ENCODE data around the gene MND1. TPM values are rescaled to one million over a fixed set of nuclear protein-coding genes. Genes with fewer than 3 reads are reported as not detected.
"Not testable (repeated sequence)": the region's sequence is repeated elsewhere in the genome, so short reads cannot be mapped to it uniquely, and the experiment has no call there.

Gene MND1
- total RNA-seq, 6 donors from 2014 or later: 1.2 to 3.2 (median 1.3) TPM; not detected in 2

GRCh38 chr4:153409924-153410501 is 65.5 kb downstream of the MND1 start:
- Histone ChIP-seq H3K27me3 (no peaks in the 10 kb centered on the region), H3K4me3 (no peak overlapping the region), H3K9me3 (no peaks in the 10 kb centered on the region), H3K27ac (no peak overlapping the region), H3K4me1 (peaks cover 0 to 4% (median 0%) of the 10 kb centered on the region in 4 donors), H3K36me3 (no peaks in the 10 kb centered on the region)
- no peak for TF ChIP-seq POLR2AphosphoS5 (IDR thresholded peaks at IDR 0.05)
- no peak for TF ChIP-seq CTCF (IDR thresholded peaks at IDR 0.05)
- no peak for TF ChIP-seq EP300 (IDR thresholded peaks at IDR 0.05)
- TF ChIP-seq POLR2A (IDR thresholded peaks at IDR 0.05): no peak
- ATAC-seq (ENCODE audit: low FRiP score in 2 of 2): peak in 1 of 2 donors; percentile 26
- DNase-seq: no peak
- WGBS, 2 donors: 71 to 80% methylated on average over 4 of the region's 4 CpGs

DNA sequence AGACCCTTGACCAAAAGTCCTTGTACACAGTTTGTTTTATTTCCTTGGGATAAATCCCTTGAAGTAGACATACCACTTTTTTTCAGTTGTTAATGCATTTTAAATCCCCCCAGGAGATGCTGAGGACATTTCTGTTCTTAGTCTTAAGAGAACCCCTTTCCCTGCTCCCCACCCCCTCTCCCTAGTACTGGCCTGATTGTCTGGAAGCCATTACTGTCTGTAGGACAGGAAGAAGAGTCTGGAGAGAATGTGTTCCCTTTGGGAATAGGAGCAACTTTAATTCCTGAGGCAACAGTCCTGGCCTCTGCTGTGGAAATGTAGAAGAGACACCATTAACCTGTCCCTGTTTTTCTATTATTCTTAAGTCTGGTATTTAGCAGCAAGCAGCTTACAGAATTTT is 69.4 kb downstream of the MND1 start:
- no peaks in the 10 kb centered on the region for H3K9me3 ChIP-seq
- ATAC-seq (ENCODE audit: low FRiP score in 2 of 2) (no peak), DNase-seq (no peak)
- no peak overlapping the region for H3K27ac ChIP-seq
- TF ChIP-seq CTCF (IDR thresholded peaks at IDR 0.05): no peak
- no peak for TF ChIP-seq POLR2A (IDR thresholded peaks at IDR 0.05)
- no peak for TF ChIP-seq POLR2AphosphoS5 (IDR thresholded peaks at IDR 0.05)
- no peak for TF ChIP-seq EP300 (IDR thresholded peaks at IDR 0.05)
- peaks cover 0 to 4% (median 0%) of the 10 kb centered on the region in 4 donors for H3K4me1 ChIP-seq
- no peak overlapping the region for H3K4me3 ChIP-seq
- no peaks in the 10 kb centered on the region for H3K36me3 ChIP-seq
- H3K27me3 ChIP-seq: no peaks in the 10 kb centered on the region

GRCh38 chr4:153416456-153416855 is 72.0 kb downstream of the MND1 start:
- WGBS, 2 donors: 81 to 86% methylated on average over 8 of the region's 8 CpGs
- not testable (repeated sequence) for H3K36me3 ChIP-seq; H3K4me3 ChIP-seq; H3K27me3 ChIP-seq; H3K4me1 ChIP-seq; ATAC-seq (ENCODE audit: low FRiP score in 2 of 2); DNase-seq; H3K27ac ChIP-seq; H3K9me3 ChIP-seq

GRCh38 chr4:153418121-153418520 is 73.6 kb downstream of the MND1 start:
- no peak overlapping the region for H3K27ac ChIP-seq
- H3K4me3 ChIP-seq: no peak overlapping the region
- TF ChIP-seq EP300 (IDR thresholded peaks at IDR 0.05): no peak
- no peak for TF ChIP-seq CTCF (IDR thresholded peaks at IDR 0.05)
- no peak for TF ChIP-seq POLR2A (IDR thresholded peaks at IDR 0.05)
- TF ChIP-seq POLR2AphosphoS5 (IDR thresholded peaks at IDR 0.05): no peak
- 84 to 91% methylated on average over 7 of the region's 7 CpGs for WGBS, 2 donors
- H3K9me3 ChIP-seq: no peaks in the 10 kb centered on the region
- H3K27me3 ChIP-seq: no peaks in the 10 kb centered on the region
- no peaks in the 10 kb centered on the region for H3K36me3 ChIP-seq
- no peaks in the 10 kb centered on the region for H3K4me1 ChIP-seq
- ATAC-seq (ENCODE audit: low FRiP score in 2 of 2) (no peak), DNase-seq (no peak)

GRCh38 chr4:153418558-153418957 is 74.1 kb downstream of the MND1 start:
- WGBS, 2 donors: 79 to 83% methylated on average over 3 of the region's 3 CpGs
- no peak overlapping the region for H3K4me3 ChIP-seq
- no peak for DNase-seq
- no peaks in the 10 kb centered on the region for H3K9me3 ChIP-seq
- no peaks in the 10 kb centered on the region for H3K36me3 ChIP-seq
- H3K27me3 ChIP-seq: no peaks in the 10 kb centered on the region
- H3K27ac ChIP-seq: no peak overlapping the region
- H3K4me1 ChIP-seq: no peaks in the 10 kb centered on the region
- no peak for TF ChIP-seq POLR2AphosphoS5 (IDR thresholded peaks at IDR 0.05)
- no peak for TF ChIP-seq POLR2A (IDR thresholded peaks at IDR 0.05)
- TF ChIP-seq CTCF (IDR thresholded peaks at IDR 0.05): no peak
- TF ChIP-seq EP300 (IDR thresholded peaks at IDR 0.05): no peak
- ATAC-seq (ENCODE audit: low FRiP score in 2 of 2): no peak
